GM18498 (cell line): ENCODE data around the gene WBP11.

Experiments used
- ATAC-seq: cut with Tn5 transposase; IDR thresholded peaks from one replicate; pipeline ENCODE4 v1.9.1; 2021; ENCODE audit warnings: mild to moderate bottlenecking, moderate library complexity; ENCODE audit not compliant: unreplicated experiment

WBP11 gene

DNA sequence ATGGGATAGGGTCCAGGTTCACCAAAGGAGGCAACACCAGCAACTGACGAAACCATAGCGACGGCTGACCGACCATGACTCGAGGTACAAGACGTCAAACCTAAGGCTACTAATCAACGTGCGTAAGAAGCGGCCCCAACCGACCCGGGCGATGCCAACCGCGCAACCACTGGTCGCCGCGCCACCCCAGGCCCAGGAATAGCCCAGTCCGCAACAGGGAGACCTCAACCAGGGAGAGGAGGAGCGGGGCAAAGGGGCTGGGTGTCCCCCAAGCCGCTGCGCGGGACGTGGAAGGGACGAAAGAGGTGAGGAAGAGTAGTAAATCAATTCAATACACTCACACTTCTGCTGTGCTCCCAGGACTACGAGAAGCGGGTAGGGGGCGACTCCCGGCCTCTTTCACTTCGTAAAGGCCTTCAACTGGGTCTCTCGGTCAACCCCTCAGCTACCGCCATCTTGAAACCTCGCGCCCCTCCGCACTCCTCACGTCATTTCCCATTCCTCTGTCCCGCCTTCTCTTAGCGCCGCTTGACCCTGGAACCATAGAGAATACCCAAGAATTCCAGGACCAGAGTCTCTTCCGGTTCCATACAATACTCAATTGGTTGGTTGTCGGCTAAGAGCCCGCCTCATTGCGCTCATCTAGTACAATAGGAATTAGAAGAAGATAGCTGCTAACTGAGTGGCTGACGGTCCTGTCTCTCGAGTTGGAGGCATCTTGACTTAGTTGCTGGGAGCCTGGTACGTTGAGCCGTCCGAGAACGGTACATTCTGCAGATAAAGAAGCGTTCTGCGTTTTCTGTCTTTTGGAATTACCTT lies at the start of gene WBP11, which contains the start of gene C12orf60:
Gene WBP11, minus strand, starts transcription at position 468 of the 819 bp plus-strand sequence. CDS start 2,095 bp downstream, outside the sequence.
Gene C12orf60, plus strand, starts transcription at position 660 of the 819 bp plus-strand sequence. CDS start 19,266 bp downstream, outside the sequence.
- ATAC-seq: peak; percentile 99

DNA sequence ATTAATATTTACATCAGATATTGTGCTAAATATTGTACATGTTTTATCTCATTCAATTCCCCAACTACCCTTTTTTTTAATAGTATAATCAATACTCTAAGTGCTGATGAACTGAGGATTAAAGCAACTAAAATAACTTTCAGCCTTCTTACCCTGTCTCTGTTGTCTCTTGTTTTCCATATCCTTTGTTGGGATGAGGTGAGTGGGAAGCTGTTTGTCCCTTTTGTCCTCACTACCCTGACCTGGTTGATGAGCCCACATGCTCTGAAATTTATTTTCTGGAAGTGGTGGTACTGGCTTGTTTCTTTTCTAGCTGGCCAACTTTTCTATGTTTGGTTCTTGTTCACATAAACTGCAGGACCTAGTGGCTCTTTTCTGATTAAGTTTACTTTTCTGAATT lies 49.6 kb upstream of the WBP11 start:
- no peak for ATAC-seq

- ATAC-seq: peak; percentile 92
These were observed 47.8 kb upstream of the WBP11 start for GRCh38 chr12:14850929-14851663.

GRCh38 chr12:14849661-14850060 lies 46.4 kb upstream of the WBP11 start:
- no peak for ATAC-seq

DNA sequence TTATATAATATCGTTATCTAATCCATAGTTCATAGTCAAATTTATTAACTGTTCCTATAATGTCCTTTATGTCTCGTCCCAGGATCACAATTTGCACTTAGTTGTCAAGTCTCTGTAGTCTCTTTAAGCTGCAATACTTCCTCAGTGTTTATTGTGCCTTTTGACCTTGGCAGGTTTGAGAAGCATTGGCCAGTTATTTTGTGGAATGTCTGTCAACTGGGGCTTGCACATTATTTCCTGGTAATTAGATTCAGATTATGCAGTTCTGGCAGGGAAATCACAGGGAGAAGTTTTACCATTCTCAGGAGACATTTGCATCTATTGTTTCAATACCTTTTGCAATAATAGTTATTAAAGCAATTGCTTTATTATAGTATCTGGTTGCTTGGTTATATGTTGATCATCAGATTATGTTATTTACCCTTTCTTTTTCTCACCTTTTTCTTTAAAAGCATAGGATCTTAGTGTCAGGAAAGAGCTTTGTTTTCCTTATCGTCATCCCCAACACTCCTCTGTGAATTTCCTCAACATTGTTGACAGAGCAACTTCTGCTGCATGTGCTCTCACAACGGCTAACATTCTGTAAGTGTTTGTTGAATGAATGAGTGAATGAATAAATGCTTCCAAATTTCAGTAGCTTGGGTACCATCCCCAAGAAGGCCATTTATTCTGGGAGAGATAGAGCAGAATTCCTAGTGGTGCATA lies 43.8 kb upstream of the WBP11 start:
- no peak for ATAC-seq

GRCh38 chr12:14846042-14846587 lies 42.8 kb upstream of the WBP11 start:
- no peak for ATAC-seq

DNA sequence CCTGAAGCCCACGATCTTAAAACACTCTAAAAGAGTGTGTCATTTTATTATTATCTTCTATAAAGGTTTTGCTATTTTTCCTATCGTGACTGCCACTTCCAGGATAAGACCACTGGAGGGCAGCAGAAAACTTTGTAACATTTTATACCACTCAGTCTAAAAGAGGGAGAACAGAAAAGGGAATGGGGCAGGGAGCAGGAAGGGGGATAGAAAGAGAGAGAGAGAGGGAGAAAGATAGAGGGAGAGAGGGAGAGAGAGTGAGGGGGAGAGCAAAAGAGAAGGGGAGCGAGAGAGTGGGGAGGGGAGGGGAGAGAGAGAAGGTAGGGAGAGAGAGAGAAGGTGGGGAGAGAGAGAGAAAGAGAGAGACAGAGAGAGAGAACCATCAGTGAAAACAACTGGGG lies 42.1 kb upstream of the WBP11 start:
- ATAC-seq: peak; percentile 44

GRCh38 chr12:14844401-14844800 lies 41.1 kb upstream of the WBP11 start:
- ATAC-seq: no peak

GRCh38 chr12:14843425-14843887 lies 40.2 kb upstream of the WBP11 start, which contains the start of gene ART4:
Gene ART4 (minus strand): TSS chr12:14843526. CDS start chr12:14843113, 413 bp downstream.
- ATAC-seq: no peak

DNA sequence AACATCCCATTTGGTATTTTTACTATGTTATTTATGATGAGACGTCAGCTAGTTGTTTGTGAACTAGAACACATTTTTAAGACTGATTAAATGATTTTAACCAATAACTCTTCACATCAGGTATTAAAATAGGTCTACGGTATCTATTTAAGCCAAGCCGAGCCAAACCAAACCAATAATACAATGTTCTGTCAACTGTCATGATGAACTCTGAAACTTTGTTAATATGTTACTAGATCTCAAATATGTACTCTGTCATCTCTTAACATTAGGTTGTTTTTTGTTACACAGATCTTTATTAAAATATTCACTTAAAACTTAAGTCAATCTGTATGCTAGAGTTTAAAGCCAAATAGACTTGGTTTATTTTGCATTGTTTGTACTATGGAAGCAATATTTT lies 39.0 kb upstream of the WBP11 start:
- no peak for ATAC-seq

GRCh38 chr12:14841761-14842160 lies 38.5 kb upstream of the WBP11 start:
- ATAC-seq: no peak

GRCh38 chr12:14840616-14841015 lies 37.3 kb upstream of the WBP11 start:
- ATAC-seq: no peak

DNA sequence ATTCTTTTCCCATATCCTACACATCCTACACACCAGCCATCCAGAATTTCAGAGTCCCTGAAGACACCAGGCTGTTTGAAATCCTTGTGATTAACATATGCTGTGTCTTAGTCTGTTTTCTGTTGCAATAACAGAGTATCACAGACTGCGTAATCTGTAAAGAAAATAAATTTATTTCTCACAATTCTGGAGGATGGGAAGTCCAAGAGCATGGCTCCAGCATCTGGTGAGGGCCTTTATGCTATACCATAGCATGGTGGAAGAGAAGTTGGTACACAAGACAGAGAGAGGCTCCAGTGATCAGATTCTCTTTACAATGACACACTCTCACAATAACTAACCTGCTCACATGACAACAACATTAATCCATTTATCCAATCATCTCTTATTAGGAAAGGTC lies 36.0 kb upstream of the WBP11 start:
- ATAC-seq: no peak

DNA sequence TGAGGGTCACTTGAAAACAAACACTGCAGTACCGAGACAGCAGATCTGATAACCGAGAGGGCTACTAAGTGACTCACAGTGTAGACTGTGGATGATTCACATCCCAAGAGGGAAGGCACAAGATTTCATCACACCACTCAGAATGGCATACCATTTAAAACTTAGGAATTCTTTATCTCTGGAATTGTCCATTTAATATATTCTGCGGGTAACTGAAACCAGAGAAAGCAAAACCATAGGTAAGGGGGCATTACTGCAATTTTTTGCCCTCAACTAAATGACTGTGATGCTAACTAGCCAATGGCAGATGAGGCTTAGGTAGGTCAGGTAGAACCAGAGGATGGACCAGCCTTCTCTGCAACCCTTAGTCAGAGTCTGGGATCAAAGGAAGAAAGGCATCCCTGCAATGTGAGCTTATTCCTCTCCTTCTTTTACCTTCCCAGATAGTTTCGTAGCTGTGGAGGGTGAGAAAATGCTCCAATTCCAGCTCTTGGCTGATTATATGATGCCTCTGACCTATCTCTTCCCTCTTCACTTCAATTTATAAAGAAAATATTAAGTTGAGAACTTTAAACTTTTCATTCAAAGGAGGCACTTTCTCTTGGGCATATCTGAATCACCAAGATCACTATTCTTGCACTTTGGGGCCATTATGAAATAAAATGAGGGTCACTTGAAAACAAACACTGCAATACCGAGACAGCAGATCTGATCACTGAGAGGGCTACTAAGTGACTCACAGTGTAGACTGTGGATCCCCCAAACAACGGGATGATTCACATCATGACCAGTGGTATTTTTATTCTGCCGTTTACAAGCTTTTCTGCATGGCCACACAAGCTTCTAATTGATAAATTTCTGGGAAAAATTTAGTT lies 33.3 kb upstream of the WBP11 start:
- no peak for ATAC-seq

GRCh38 chr12:14834509-14834908 lies 31.2 kb upstream of the WBP11 start:
- no peak for ATAC-seq

GRCh38 chr12:14833952-14834351 lies 30.7 kb upstream of the WBP11 start:
- no peak for ATAC-seq

- no peak for ATAC-seq
These were observed 30.1 kb upstream of the WBP11 start for GRCh38 chr12:14833336-14833735.

- ATAC-seq: peak; percentile 88
These were observed 25.6 kb upstream of the WBP11 start for GRCh38 chr12:14828892-14829291.

- no peak for ATAC-seq
These were observed 23.8 kb upstream of the WBP11 start for GRCh38 chr12:14827043-14827442.

DNA sequence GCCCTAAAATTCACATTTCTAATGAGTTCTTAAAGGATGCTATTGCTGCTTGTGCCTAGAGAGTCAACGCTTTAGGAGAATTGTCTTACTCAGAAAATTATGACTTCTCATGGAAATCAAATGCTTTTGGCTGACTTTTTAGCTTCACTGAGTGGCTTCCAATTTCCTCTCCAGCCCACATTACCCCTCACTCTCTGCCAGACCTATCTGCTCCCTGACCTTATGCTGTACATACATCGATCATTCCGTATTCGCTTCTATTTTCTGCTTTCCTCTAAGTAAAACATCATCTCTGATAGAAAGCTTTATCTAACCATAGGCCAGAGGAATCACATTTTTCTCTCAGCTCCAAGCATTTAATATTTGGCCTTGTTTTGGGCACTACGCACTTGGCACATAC lies 23.2 kb upstream of the WBP11 start:
- no peak for ATAC-seq
